GM23338 (cell line): ENCODE measurements around the gene CYB5R3. TPM values are rescaled to one million over a fixed set of nuclear protein-coding genes. Genes with fewer than 3 reads are reported as not detected.

Experiments
- ATAC-seq: fragments of 200-7000 bp; cut with Tn5 transposase; 3 replicates; pipeline ENCODE4 v1.9.1; 2020
- DNase-seq: peaks from one replicate; pipeline ENCODE4 v3.0.0-alpha.2; 2015; ENCODE audit warnings: low spot score
- H2AFZ ChIP-seq: fragments of 200-600 bp; sonication (generic); 2 replicates; pipeline ENCODE4 v1.8.0; 2016; ENCODE audit warnings: antibody characterized with exemption, mild to moderate bottlenecking, moderate library complexity
- H3F3A ChIP-seq: fragments of 200-600 bp; sonication (generic); replicated peaks from 2 replicates; pipeline ENCODE4 v1.8.0; 2017; ENCODE audit warnings: antibody characterized with exemption, mixed run types, low read depth
- H3K27ac ChIP-seq: fragments of 200-600 bp; sonication (generic); 2 replicates; pipeline ENCODE4 v1.6.1; 2016; ENCODE audit warnings: low read depth
- H3K27me3 ChIP-seq: fragments of 200-600 bp; sonication (generic); 2 replicates; pipeline ENCODE4 v1.8.0; 2016; ENCODE audit warnings: mild to moderate bottlenecking, mixed run types, moderate library complexity; ENCODE audit not compliant: insufficient read depth
- H3K36me3 ChIP-seq: fragments of 200-600 bp; sonication (generic); 2 replicates; pipeline ENCODE4 v1.8.0; 2016; ENCODE audit warnings: mild to moderate bottlenecking; ENCODE audit not compliant: insufficient read depth
- H3K4me1 ChIP-seq: fragments of 200-600 bp; sonication (generic); 2 replicates; pipeline ENCODE4 v1.8.0; 2016; ENCODE audit warnings: mild to moderate bottlenecking, moderate library complexity; ENCODE audit not compliant: insufficient read depth
- H3K4me2 ChIP-seq: fragments of 200-600 bp; sonication (generic); 2 replicates; pipeline ENCODE4 v1.7.1; 2017; ENCODE audit warnings: mixed run types
- H3K4me3 ChIP-seq: fragments of 200-600 bp; sonication (generic); 2 replicates; pipeline ENCODE4 v1.6.1; 2016; ENCODE audit warnings: mixed run types
- H3K79me2 ChIP-seq: fragments of 200-600 bp; sonication (generic); replicated peaks from 2 replicates; pipeline ENCODE4 v1.8.0; 2017; ENCODE audit warnings: mild to moderate bottlenecking; ENCODE audit not compliant: insufficient read depth
- H3K9me2 ChIP-seq: fragments of 200-600 bp; sonication (generic); 2 replicates; pipeline ENCODE4 v1.8.0; 2017; ENCODE audit not compliant: insufficient read depth
- H4K20me1 ChIP-seq: fragments of 200-600 bp; sonication (generic); replicated peaks from 2 replicates; pipeline ENCODE4 v1.8.0; 2017; ENCODE audit warnings: mild to moderate bottlenecking; ENCODE audit not compliant: insufficient read depth
- H3K27ac Mint-ChIP-seq: 2 replicates; pipeline ENCODE4 v1.8.0; 2020; ENCODE audit warnings: inconsistent platforms, mild to moderate bottlenecking, moderate library complexity, mixed read lengths
- H3K27me3 Mint-ChIP-seq: 3 replicates; pipeline ENCODE4 v1.8.0; 2022; ENCODE audit warnings: low read depth, mild to moderate bottlenecking, moderate library complexity, mixed read lengths, inconsistent platforms; ENCODE audit not compliant: insufficient read depth, poor library complexity
- H3K36me3 Mint-ChIP-seq: 3 replicates; pipeline ENCODE4 v1.8.0; 2021; ENCODE audit warnings: low read depth, mild to moderate bottlenecking, inconsistent platforms, moderate library complexity, mixed read lengths
- H3K4me1 Mint-ChIP-seq: 3 replicates; pipeline ENCODE4 v1.8.0; 2020; ENCODE audit warnings: mild to moderate bottlenecking, inconsistent platforms, mixed read lengths
- H3K4me3 Mint-ChIP-seq: 3 replicates; pipeline ENCODE4 v1.8.0; 2021; ENCODE audit warnings: moderate library complexity, mild to moderate bottlenecking, inconsistent platforms, mixed read lengths
- H3K9me3 Mint-ChIP-seq: 3 replicates; pipeline ENCODE4 v1.8.0; 2020; ENCODE audit warnings: moderate library complexity, mild to moderate bottlenecking, inconsistent platforms, mixed read lengths
- CREB1 ChIP-seq: fragments of 250-450 bp; sonication (Bioruptor Pico); IDR thresholded peaks from 2 replicates; pipeline ENCODE4 v1.5.0; 2020; ENCODE audit warnings: low read depth, mild to moderate bottlenecking, moderate library complexity
- EZH2 ChIP-seq: fragments of 200-600 bp; sonication (generic); IDR thresholded peaks from one replicate; pipeline ENCODE4 v1.8.0; 2017; ENCODE audit warnings: antibody characterized with exemption, mild to moderate bottlenecking, low read depth; ENCODE audit not compliant: unreplicated experiment
- EZH2phosphoT487 ChIP-seq: fragments of 200-600 bp; sonication (generic); IDR thresholded peaks from one replicate; pipeline ENCODE4 v1.8.1; 2018; ENCODE audit warnings: antibody characterized with exemption; ENCODE audit not compliant: unreplicated experiment
- JUNB ChIP-seq: IDR thresholded peaks from one replicate; pipeline ENCODE4 v1.6.1; 2016; ENCODE audit warnings: antibody characterized with exemption; ENCODE audit not compliant: unreplicated experiment
- POLR2AphosphoS5 ChIP-seq: IDR thresholded peaks from 2 replicates; pipeline ENCODE4 v1.6.1; 2016; ENCODE audit warnings: antibody characterized with exemption, low read depth
- STAT1 ChIP-seq: IDR thresholded peaks from one replicate; pipeline ENCODE4 v1.6.1; 2016; ENCODE audit warnings: antibody characterized with exemption; ENCODE audit not compliant: unreplicated experiment
- ZNF114 ChIP-seq: fragments of 250-450 bp; sonication (Bioruptor Pico); IDR thresholded peaks from 2 replicates; pipeline ENCODE4 v1.5.0; 2020; ENCODE audit warnings: mild to moderate bottlenecking, moderate library complexity
- ZNF331 ChIP-seq: fragments of 250-450 bp; sonication (Bioruptor Pico); IDR thresholded peaks from 2 replicates; pipeline ENCODE4 v1.5.0; 2020; ENCODE audit warnings: low read depth, mild to moderate bottlenecking, moderate library complexity
- ZNF462 ChIP-seq: fragments of 250-450 bp; sonication (Bioruptor Pico); IDR thresholded peaks from 2 replicates; pipeline ENCODE4 v1.5.0; 2020; ENCODE audit warnings: mild to moderate bottlenecking, moderate library complexity
- polyA plus RNA-seq: library from polyadenylated mRNA; unstranded; fragments of >200 nt; fragmentation: Nextera tagmentation; extraction: Ambion mirVana; gene quantifications from 2 replicates; pipeline ENCODE4 v1.2.1, GENCODE V29; 2016
- total RNA-seq: library from RNA; depleted of rRNA; stranded (reverse); fragments of >200 nt; shearing (Covaris generic); gene quantifications from 2 replicates; pipeline ENCODE4 v1.2.3, GENCODE V29; 2014
- TF ChIP-seq, protein P1 (sequence below): IDR thresholded peaks from one replicate; pipeline ENCODE4 v1.6.1; 2018; ENCODE audit warnings: antibody characterized with exemption; ENCODE audit not compliant: unreplicated experiment

CYB5R3 gene
- total and polyA plus RNA-seq, 2 experiments from 2014 or later: 76.2 to 76.9 TPM

- TF ChIP-seq, protein P1, sequence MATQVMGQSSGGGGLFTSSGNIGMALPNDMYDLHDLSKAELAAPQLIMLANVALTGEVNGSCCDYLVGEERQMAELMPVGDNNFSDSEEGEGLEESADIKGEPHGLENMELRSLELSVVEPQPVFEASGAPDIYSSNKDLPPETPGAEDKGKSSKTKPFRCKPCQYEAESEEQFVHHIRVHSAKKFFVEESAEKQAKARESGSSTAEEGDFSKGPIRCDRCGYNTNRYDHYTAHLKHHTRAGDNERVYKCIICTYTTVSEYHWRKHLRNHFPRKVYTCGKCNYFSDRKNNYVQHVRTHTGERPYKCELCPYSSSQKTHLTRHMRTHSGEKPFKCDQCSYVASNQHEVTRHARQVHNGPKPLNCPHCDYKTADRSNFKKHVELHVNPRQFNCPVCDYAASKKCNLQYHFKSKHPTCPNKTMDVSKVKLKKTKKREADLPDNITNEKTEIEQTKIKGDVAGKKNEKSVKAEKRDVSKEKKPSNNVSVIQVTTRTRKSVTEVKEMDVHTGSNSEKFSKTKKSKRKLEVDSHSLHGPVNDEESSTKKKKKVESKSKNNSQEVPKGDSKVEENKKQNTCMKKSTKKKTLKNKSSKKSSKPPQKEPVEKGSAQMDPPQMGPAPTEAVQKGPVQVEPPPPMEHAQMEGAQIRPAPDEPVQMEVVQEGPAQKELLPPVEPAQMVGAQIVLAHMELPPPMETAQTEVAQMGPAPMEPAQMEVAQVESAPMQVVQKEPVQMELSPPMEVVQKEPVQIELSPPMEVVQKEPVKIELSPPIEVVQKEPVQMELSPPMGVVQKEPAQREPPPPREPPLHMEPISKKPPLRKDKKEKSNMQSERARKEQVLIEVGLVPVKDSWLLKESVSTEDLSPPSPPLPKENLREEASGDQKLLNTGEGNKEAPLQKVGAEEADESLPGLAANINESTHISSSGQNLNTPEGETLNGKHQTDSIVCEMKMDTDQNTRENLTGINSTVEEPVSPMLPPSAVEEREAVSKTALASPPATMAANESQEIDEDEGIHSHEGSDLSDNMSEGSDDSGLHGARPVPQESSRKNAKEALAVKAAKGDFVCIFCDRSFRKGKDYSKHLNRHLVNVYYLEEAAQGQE: no peak
Observed at GRCh38 chr22:42696331-42696967, 47.3 kb upstream of the CYB5R3 start (continued).

GRCh38 chr22:42695294-42695693, 46.1 kb upstream of the CYB5R3 start:
- Mint-ChIP-seq H3K4me3 (no peak overlapping the region), H3K4me1 (peaks cover 26% of the 10 kb centered on the region), H3K36me3 (no peaks in the 10 kb centered on the region; the same call in 2 of the 3 replicates), H3K9me3 (no peaks in the 10 kb centered on the region), H3K27me3 (peaks cover 9% of the 10 kb centered on the region), H3K27ac (no peak overlapping the region)
- Histone ChIP-seq H3K4me1 (peaks cover 18% of the 10 kb centered on the region), H3K27me3 (no peaks in the 10 kb centered on the region), H3K9me2 (no peaks in the 10 kb centered on the region), H2AFZ (no peak overlapping the region), H3K79me2 (no peaks in the 10 kb centered on the region), H3F3A (0 out of 2 replicates have a peak, but pooled peaks cover 2% of the 10 kb centered on the region), H4K20me1 (no peaks in the 10 kb centered on the region), H3K4me2 (no peak overlapping the region), H3K36me3 (no peaks in the 10 kb centered on the region), H3K27ac (no peak overlapping the region), H3K4me3 (no peak overlapping the region)
- no peak for ATAC-seq
- no peak for DNase-seq
- no peak for TF ChIP-seq EZH2phosphoT487
- TF ChIP-seq POLR2AphosphoS5: no peak
- no peak for TF ChIP-seq JUNB
- TF ChIP-seq, protein P1: no peak
- no peak for TF ChIP-seq STAT1
- TF ChIP-seq ZNF462: no peak
- no peak for TF ChIP-seq ZNF331 (CRISPR knock-in tag)
- TF ChIP-seq CREB1 (CRISPR knock-in tag): no peak
- TF ChIP-seq EZH2: no peak
- no peak for TF ChIP-seq ZNF114 (CRISPR knock-in tag)
